Lower leg skin (tissue), 4 donors: ENCODE results near the gene WARS2. TPM values are rescaled to one million over a fixed set of nuclear protein-coding genes. Genes with fewer than 3 reads are reported as not detected.

Source experiments
- DNase-seq, 2 donors: peaks; one replicate each; pipeline ENCODE4 v3.0.0-alpha.2; 2019; ENCODE audit warnings: low spot score in 2 of 2
- H3K4me3 ChIP-seq: fragments of 200-600 bp; sonication (generic); 2 replicates; pipeline ENCODE4 v1.5.1; 2017; ENCODE audit warnings: mild to moderate bottlenecking, low read depth; ENCODE audit not compliant: poor library complexity, severe bottlenecking
- CTCF ChIP-seq, 3 donors: fragments of 450-650 bp; IDR thresholded peaks; one replicate each; pipeline ENCODE4 v1.5.1; 2016; ENCODE audit warnings: antibody characterized with exemption in 3 of 3, mild to moderate bottlenecking in 3 of 3, moderate library complexity in 2 of 3
- POLR2A ChIP-seq, 2 donors: fragments of 450-650 bp; IDR thresholded peaks; one replicate each; pipeline ENCODE4 v1.6.1; 2016 to 2017; ENCODE audit warnings: antibody characterized with exemption in 2 of 2, mild to moderate bottlenecking in 1 of 2, moderate library complexity in 1 of 2
- WGBS, 2 donors: methylation state at CpG; one replicate each; pipeline ENCODE4 v1.1.5; 2018; 5-methylcytosine and 5-hydroxymethylcytosine counted together
- intact Hi-C: fragments of 100-400 bp; cut with DNase I; formaldehyde crosslinking; loops from one replicate; pipeline ENCODE4 v1.15.0; 2023; ENCODE audit warnings: low total_unique reads
- total RNA-seq, 4 donors: library from RNA; depleted of rRNA; stranded (reverse); fragments of >200 nt; gene quantifications; one replicate each; pipeline ENCODE4 v1.1.0, GENCODE V29; 2016

WARS2 gene
- total RNA-seq, 4 donors from 2014 or later: 8.1 to 21.8 (median 13.2) TPM

GRCh38 chr1:119083479-119083878, 57.0 kb downstream of the WARS2 start:
- intact Hi-C loops: no loop called here
- DNase-seq: no peak
- no peak overlapping the region for H3K4me3 ChIP-seq
- WGBS, 2 donors: 44 to 45% methylated on average over 1 of the region's 1 CpG
- no peak for TF ChIP-seq POLR2A (IDR thresholded peaks at IDR 0.05)
- TF ChIP-seq CTCF (IDR thresholded peaks at IDR 0.05): no peak

- no peak overlapping the region for H3K4me3 ChIP-seq
- intact Hi-C loops: no loop called here
- 66 to 69% methylated on average over 3 of the region's 3 CpGs for WGBS, 2 donors
- TF ChIP-seq CTCF (IDR thresholded peaks at IDR 0.05) (no peak), POLR2A (IDR thresholded peaks at IDR 0.05) (no peak)
- no peak for DNase-seq
Observed at GRCh38 chr1:119081700-119082099, 58.8 kb downstream of the WARS2 start.

GRCh38 chr1:119081267-119081666, 59.2 kb downstream of the WARS2 start:
- no peak overlapping the region for H3K4me3 ChIP-seq
- no peak for TF ChIP-seq CTCF (IDR thresholded peaks at IDR 0.05)
- TF ChIP-seq POLR2A (IDR thresholded peaks at IDR 0.05): no peak
- intact Hi-C loops: no loop called here
- no peak for DNase-seq

- H3K4me3 ChIP-seq: no peak overlapping the region
- WGBS, 2 donors: 34 to 46% methylated on average over 4 of the region's 4 CpGs
- intact Hi-C loops: no loop called here
- DNase-seq: no peak
- no peak for TF ChIP-seq CTCF (IDR thresholded peaks at IDR 0.05)
Observed at GRCh38 chr1:119080586-119080985, 59.9 kb downstream of the WARS2 start.

- TF ChIP-seq CTCF (IDR thresholded peaks at IDR 0.05) (no peak), POLR2A (IDR thresholded peaks at IDR 0.05) (no peak)
- 83 to 94% methylated on average over 1 of the region's 1 CpG for WGBS, 2 donors
- intact Hi-C loops: no loop called here
- no peak for DNase-seq
- H3K4me3 ChIP-seq: no peak overlapping the region
Observed at GRCh38 chr1:119079881-119080280, 60.6 kb downstream of the WARS2 start.

- intact Hi-C loops: no loop called here
- H3K4me3 ChIP-seq: no peak overlapping the region
- peak in 1 of 2 donors; percentile 41 for DNase-seq
- TF ChIP-seq POLR2A (IDR thresholded peaks at IDR 0.05) (no peak), CTCF (IDR thresholded peaks at IDR 0.05) (no peak)
- 24 to 36% methylated on average over 1 of the region's 1 CpG for WGBS, 2 donors
Observed at GRCh38 chr1:119075614-119076013, 64.8 kb downstream of the WARS2 start.
